Motor neuron (in vitro differentiated cells): ENCODE data around the gene H19. TPM values are rescaled to one million over a fixed set of nuclear protein-coding genes. Genes with fewer than 3 reads are reported as not detected.
A peak's percentile ranks its signal among the peaks of the same experiment; 100 is the strongest.

Experiments used
- ATAC-seq, 8 experiments: fragments of 200-7000 bp; cut with Tn5 transposase; replicated peaks in 6 of 8; 2 replicates each; pipeline ENCODE4 v1.8.0; 2021; ENCODE audit warnings: mild to moderate bottlenecking in 8 of 8, moderate library complexity in 8 of 8
- H3K27ac ChIP-seq, 2 donors: fragments of 250-450 bp; sonication (Bioruptor Pico); 2 replicates each; pipeline ENCODE4 v1.9.0; 2021; ENCODE audit warnings: antibody characterized with exemption in 2 of 2, mild to moderate bottlenecking in 2 of 2, moderate library complexity in 1 of 2
- H3K4me1 ChIP-seq, 2 donors: fragments of 250-450 bp; sonication (Bioruptor Pico); replicated peaks in 1 of 2; 2 replicates each; pipeline ENCODE4 v1.6.1; 2021; ENCODE audit warnings: antibody characterized with exemption in 2 of 2, mild to moderate bottlenecking in 2 of 2, moderate library complexity in 1 of 2
- H3K4me3 ChIP-seq, 5 donors: fragments of 250-450 bp; sonication (Bioruptor Pico); 2 replicates each; pipeline ENCODE4 v1.9.0; 2021; ENCODE audit warnings: antibody characterized with exemption in 5 of 5, mild to moderate bottlenecking in 5 of 5, moderate library complexity in 4 of 5
- WGBS, 10 experiments: fragments of 450-650 bp; shearing (Covaris generic); methylation state at CpG; one replicate each; pipeline ENCODE4 v1.0.0; 2022; 5-methylcytosine and 5-hydroxymethylcytosine counted together
- in situ Hi-C, 9 experiments: fragments of 400-800 bp; cut with MboI; loops; one replicate each; pipeline ENCODE4 v1.15.0; 2021; ENCODE audit warnings: low sequenced_read_pairs in 9 of 9, low pct_unique_long_range_greater_than_20kb in 2 of 9; ENCODE audit not compliant: unreplicated experiment in 9 of 9
- total RNA-seq, 8 experiments: library from RNA; unstranded; fragments of 300-600 nt; gene quantifications; 2 replicates each; pipeline versions ENCODE4 v1.2.3 to v1.2.4, GENCODE V29; 2022

Gene H19
- total RNA-seq, 8 experiments from 2014 or later, result 4.3 to 583 (median 16.5) TPM

- in situ Hi-C loops, result no loop called here
- Histone ChIP-seq H3K4me3 (no peak overlapping the region), H3K27ac (no peak overlapping the region), H3K4me1 (no peaks in the 10 kb centered on the region)
- peak; percentile 12 to 85 (median 66) for ATAC-seq
- no CpG with 5 or more reads among the region's 28 CpGs for WGBS, 10 experiments
Observed at GRCh38 chr11:1998290-1998689, 648 bp upstream of the H19 start.

DNA sequence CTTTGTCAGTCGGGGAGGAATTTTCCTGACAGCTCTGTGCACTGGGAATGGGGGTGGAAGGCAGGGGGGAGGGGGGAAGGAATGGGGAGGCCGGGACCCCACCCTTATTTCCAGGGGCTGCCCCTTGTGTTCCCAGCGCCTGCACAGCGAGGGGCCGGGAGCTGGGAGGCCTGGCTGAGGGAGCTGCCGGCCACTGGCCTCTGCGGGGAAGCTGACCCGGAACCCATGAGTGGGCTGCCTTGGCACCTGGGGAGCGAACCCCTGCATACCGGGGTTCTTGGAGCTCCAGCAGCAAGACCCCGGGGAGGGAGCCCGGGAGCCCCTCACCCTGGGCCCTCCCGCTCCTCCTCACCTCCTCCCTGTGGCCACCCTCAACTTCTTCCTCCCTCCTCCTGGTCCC is 3.5 kb downstream of the H19 start:
- Histone ChIP-seq H3K27ac (no peak overlapping the region), H3K4me1 (no peaks in the 10 kb centered on the region), H3K4me3 (no peak overlapping the region)
- in situ Hi-C loops, result no loop called here
- WGBS, 10 experiments, result no CpG with 5 or more reads among the region's 13 CpGs
- no peak for ATAC-seq

DNA sequence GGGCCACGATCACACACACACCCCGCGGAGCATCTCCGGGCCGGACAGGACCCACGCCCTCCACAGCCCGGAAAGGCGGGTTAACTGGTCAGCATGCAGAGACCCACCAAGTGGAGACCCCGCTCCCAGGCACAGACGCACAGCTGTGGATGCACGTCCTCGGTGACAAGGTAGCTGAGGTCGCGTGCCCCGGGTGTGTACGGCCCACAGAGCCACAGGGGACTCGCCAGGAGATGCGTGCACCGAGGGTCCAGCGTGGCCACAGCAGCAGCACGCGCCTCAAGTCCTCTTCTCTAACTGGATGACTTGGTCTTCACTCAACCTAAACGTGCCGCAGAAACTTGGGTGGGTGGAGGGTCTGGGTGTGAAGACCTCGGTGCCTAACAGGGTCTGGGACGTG is 5.5 kb downstream of the H19 start:
- in situ Hi-C loops, result no loop called here
- WGBS, 10 experiments, result no CpG with 5 or more reads among the region's 26 CpGs
- no peak for ATAC-seq
- no peak overlapping the region for H3K27ac ChIP-seq
- no peak overlapping the region for H3K4me3 ChIP-seq
- no peaks in the 10 kb centered on the region for H3K4me1 ChIP-seq

DNA sequence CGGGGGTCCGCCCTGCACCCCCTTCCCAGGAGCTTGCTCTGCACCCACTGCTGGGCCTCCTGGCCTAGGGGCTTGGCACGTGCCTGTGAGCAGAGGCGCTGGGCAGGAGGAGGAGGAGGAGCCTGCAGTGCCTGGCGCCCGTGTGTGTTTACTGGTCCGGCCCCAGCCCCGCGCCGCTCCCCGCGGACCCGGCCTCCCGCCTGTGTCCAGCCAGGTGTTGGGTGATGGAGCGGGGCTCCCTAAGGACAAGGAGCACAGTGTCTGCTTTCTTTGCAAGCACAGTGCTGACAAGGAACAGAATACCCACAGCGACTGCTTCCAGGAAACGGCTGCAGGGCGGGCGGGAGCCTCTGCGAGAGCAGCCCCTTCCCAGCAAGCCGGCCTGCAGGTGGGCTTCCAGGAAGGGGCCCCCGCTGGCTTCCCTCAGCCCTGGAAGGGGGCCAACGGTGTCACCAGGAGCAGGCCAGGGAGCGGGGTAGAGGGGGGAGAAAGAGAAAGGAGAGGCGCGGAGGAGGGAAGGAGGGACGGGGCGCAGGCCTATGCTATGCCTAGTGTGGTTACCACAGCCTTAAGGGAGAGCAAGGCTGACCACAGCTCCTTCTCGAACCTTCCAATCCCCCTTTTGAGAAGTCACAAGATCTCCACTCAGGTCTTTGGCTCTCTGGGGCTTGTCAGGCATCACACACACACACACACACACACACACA is 6.6 kb downstream of the H19 start:
- H3K4me3 ChIP-seq, result no peak overlapping the region
- WGBS, 10 experiments, result no CpG with 5 or more reads among the region's 29 CpGs
- peak in 7 of 8 experiments; percentile 15 to 66 (median 39) for ATAC-seq
- no peaks in the 10 kb centered on the region for H3K4me1 ChIP-seq
- in situ Hi-C loops, result no loop called here
- H3K27ac ChIP-seq, result no peak overlapping the region

DNA sequence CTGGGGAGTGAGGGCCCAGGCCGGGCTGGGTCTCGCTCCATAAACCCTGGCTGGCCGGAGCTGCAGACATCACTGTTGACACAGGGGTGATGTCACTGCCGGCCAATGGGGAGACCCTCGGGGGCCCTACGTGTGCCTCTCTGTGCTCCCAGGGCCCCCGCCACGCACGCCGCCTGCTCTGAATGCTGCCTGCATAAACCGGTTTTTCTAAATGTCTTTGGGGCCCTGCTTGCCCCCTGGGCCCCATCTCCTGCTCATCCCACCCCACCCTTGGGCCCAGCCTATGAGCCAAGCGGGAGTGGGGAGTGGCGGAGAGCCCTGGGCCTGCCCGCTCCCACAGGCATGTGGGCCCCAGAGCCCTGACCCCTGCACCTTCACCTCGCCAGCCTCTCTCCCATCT is 7.7 kb downstream of the H19 start:
- peak in 6 of 8 experiments; percentile 36 to 74 (median 58) for ATAC-seq
- Histone ChIP-seq H3K4me1 (no peaks in the 10 kb centered on the region), H3K4me3 (no peak overlapping the region), H3K27ac (no peak overlapping the region)
- in situ Hi-C loops, result no loop called here
- WGBS, 10 experiments, result no CpG with 5 or more reads among the region's 15 CpGs

DNA sequence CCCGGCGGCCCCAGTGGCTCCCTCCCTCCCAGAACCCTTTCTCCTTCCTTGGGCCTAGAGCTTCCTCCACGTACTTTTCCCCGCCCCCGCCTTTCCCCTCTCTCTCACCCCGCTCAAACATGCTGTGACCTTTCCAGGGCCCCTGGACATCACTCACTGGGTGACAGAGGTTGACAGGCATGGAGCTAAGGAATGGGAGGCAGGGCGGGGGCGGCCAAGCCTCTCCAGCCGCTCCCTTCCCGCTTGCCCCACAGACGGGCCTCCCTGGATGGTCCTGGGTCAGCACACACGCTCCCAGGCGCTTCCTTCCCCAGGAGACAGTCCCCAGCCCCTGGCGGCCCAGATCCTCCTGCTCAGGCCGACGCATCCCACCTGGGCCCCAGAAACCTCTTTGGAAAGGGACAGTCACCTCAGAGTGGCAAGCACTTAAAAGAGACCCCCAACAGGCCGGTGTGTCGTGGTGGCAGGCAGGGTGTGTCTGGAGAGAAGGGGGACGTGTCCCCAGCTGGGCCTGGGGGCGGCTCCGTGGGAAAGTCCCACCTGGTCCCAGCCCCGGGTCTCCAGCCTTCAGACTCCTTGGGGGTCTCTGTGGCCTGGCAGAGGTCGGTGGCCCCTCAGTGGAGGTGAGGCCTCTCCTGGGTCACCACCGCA is 8.8 kb downstream of the H19 start:
- H3K4me3 ChIP-seq, result no peak overlapping the region
- in situ Hi-C loops, result no loop called here
- no CpG with 5 or more reads among the region's 24 CpGs for WGBS, 10 experiments
- no peak overlapping the region for H3K27ac ChIP-seq
- peak in 6 of 8 experiments; percentile 29 to 81 (median 38) for ATAC-seq
- H3K4me1 ChIP-seq, result no peaks in the 10 kb centered on the region

DNA sequence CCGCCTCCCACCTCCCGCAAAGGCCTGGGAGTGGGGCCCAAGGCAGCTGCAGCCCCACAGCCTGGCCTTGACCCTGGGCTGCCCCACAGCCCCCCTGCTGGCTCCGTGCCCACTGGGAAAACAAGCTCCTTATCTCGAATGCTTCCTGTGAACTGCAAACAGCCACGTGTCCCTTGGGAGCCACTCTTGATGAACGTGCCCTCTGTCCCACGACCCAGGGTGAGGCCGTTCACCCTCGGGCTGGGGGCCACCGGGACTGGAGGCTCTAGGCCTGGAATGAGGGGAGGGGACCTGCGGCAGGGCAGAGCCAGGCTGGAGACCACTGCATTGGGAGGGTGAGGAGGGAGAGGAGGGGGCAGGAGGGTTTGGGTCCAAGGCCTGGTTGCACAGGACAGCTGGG is 9.5 kb downstream of the H19 start:
- ATAC-seq, result peak in 2 of 8 experiments; percentile 8 to 15
- no CpG with 5 or more reads among the region's 11 CpGs for WGBS, 10 experiments
- Histone ChIP-seq H3K4me3 (no peak overlapping the region), H3K27ac (no peak overlapping the region), H3K4me1 (peaks cover 0 to 3% of the 10 kb centered on the region in 2 donors)
- in situ Hi-C loops, result no loop called here

DNA sequence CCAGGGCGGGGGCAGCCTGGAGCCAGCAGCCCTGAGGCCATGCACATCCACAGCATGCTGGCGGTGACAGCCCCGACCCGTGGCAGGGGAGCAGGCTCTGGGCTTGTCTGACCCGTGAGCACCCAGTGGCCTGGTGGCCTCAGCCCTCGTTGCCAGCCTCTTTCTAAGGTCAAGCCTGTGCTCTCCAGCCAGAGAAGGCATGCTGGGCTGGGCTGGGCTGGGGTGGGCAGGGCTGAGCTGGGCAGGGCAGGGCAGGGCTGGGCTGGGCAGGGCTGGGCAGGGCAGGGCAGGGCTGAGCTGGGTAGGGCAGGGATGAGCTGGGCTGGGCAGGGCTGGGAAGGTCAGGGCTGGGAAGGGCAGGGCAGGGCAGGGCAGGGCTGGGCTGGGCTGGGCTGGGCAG is 10.6 kb downstream of the H19 start:
- no peak overlapping the region for H3K27ac ChIP-seq
- H3K4me1 ChIP-seq, result peaks cover 0 to 3% of the 10 kb centered on the region in 2 donors
- ATAC-seq, result no peak
- no peak overlapping the region for H3K4me3 ChIP-seq
- in situ Hi-C loops, result no loop called here
- WGBS, 10 experiments, result no CpG with 5 or more reads among the region's 6 CpGs

GRCh38 chr11:1983601-1983961 is 14.1 kb downstream of the H19 start:
- Histone ChIP-seq H3K4me1 (peaks cover 0 to 3% of the 10 kb centered on the region in 2 donors), H3K4me3 (no peak overlapping the region), H3K27ac (no peak overlapping the region)
- no CpG with 5 or more reads among the region's 12 CpGs for WGBS, 10 experiments
- no peak for ATAC-seq
- in situ Hi-C loops, result no loop called here

- in situ Hi-C loops, result no loop called here
- WGBS, 10 experiments, result no CpG with 5 or more reads among the region's 26 CpGs
- Histone ChIP-seq H3K4me1 (peaks cover 0 to 3% of the 10 kb centered on the region in 2 donors), H3K4me3 (no peak overlapping the region), H3K27ac (no peak overlapping the region)
- peak in 5 of 8 experiments; percentile 17 to 60 (median 40) for ATAC-seq
Observed at GRCh38 chr11:1982873-1983600, 14.6 kb downstream of the H19 start.

DNA sequence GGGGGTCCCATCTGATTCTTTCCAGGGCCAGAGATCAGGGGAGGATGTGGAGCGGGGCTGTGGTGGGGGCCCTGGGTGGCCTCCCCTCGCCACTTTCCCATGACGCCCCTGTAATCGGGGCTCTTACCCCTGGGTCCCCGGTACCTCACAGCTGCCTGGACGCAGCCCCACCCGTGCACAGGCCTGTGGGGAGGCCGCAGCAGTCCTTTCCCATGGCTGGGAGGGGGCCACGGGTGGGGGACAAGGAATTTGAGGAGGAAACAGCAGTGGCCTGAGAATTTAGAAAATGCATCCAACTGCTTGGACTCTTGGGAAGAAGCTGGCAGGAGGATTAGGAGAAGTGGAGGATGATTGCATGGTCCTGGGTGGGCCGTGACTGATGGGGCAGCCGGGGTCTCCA is 18.0 kb downstream of the H19 start:
- H3K27ac ChIP-seq, result no peak overlapping the region
- in situ Hi-C loops, result no loop called here
- WGBS, 10 experiments, result no CpG with 5 or more reads among the region's 11 CpGs
- no peak for ATAC-seq
- H3K4me1 ChIP-seq, result peaks cover 0 to 3% of the 10 kb centered on the region in 2 donors
- no peak overlapping the region for H3K4me3 ChIP-seq

GRCh38 chr11:1978720-1979473 is 18.7 kb downstream of the H19 start:
- WGBS, 10 experiments, result no CpG with 5 or more reads among the region's 26 CpGs
- H3K4me3 ChIP-seq, result no peak overlapping the region
- H3K4me1 ChIP-seq, result peaks cover 0 to 3% of the 10 kb centered on the region in 2 donors
- in situ Hi-C loops, result no loop called here
- ATAC-seq, result peak in 7 of 8 experiments; percentile 21 to 95 (median 80)
- no peak overlapping the region for H3K27ac ChIP-seq

DNA sequence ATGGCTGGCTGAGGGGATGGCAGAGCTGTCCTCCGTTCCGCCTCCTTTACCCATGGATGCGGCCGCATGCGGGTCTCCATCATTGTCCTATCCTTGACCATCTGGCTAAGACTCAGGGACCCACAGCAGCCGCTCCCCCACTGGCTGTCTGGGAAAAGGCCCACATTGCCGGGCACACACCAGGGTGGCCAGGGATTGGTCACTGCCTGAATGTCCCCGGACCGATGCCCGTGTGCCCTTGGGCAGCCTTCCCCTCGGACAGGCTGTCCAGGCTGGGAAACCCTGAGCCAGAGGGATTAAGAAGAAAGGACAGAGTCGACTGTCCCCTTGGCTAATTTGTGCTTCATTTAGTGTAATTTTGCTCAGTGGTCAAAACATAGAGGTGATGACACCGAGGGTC is 22.5 kb downstream of the H19 start:
- in situ Hi-C loops, result no loop called here
- Histone ChIP-seq H3K4me3 (no peak overlapping the region), H3K4me1 (no peaks in the 10 kb centered on the region), H3K27ac (no peak overlapping the region)
- no CpG with 5 or more reads among the region's 13 CpGs for WGBS, 10 experiments
- no peak for ATAC-seq
